Measurements from ENCODE around the gene IZUMO1.

GRCh38 chr19:48738557-48739403 lies 7.9 kb downstream of the IZUMO1 start:
- TF ChIP-seq CTCF (optimal IDR thresholded peaks at IDR 0.05 in 1 of 3, IDR thresholded peaks at IDR 0.05 in 1 of 3, conservative IDR thresholded peaks at IDR 0.05 in 1 of 3; ENCODE audit: extremely low read depth in 1 of 3, insufficient read depth in 2 of 3, low read length in 3 of 3): peak in 1 of 3 experiments; percentile 67
- no peak for TF ChIP-seq EZH2 (IDR thresholded peaks at IDR 0.05; ENCODE audit: low read length)
